ENCODE data around the gene CCDC150.

GRCh38 chr2:196725882-196726281 is 86.4 kb downstream of the CCDC150 start:
- TF ChIP-seq POLR2A (IDR thresholded peaks at IDR 0.05; ENCODE audit: control extremely low read depth in 1 of 2, low read depth in 2 of 2, low read length in 2 of 2) (no peak), SIN3A (conservative IDR thresholded peaks at IDR 0.05 in 1 of 2, IDR thresholded peaks at IDR 0.05 in 1 of 2; ENCODE audit: low read depth in 1 of 2, low read length in 2 of 2) (no peak), EP300 (IDR thresholded peaks at IDR 0.05; ENCODE audit: borderline replicate concordance in 1 of 2, low read depth in 2 of 2, low read length in 2 of 2) (no peak)
- TF ChIP-seq, protein P1, sequence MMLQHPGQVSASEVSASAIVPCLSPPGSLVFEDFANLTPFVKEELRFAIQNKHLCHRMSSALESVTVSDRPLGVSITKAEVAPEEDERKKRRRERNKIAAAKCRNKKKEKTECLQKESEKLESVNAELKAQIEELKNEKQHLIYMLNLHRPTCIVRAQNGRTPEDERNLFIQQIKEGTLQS (IDR thresholded peaks at IDR 0.05; ENCODE audit: insufficient read depth, low read depth, low read length), result no peak
- TF ChIP-seq, protein P2, sequence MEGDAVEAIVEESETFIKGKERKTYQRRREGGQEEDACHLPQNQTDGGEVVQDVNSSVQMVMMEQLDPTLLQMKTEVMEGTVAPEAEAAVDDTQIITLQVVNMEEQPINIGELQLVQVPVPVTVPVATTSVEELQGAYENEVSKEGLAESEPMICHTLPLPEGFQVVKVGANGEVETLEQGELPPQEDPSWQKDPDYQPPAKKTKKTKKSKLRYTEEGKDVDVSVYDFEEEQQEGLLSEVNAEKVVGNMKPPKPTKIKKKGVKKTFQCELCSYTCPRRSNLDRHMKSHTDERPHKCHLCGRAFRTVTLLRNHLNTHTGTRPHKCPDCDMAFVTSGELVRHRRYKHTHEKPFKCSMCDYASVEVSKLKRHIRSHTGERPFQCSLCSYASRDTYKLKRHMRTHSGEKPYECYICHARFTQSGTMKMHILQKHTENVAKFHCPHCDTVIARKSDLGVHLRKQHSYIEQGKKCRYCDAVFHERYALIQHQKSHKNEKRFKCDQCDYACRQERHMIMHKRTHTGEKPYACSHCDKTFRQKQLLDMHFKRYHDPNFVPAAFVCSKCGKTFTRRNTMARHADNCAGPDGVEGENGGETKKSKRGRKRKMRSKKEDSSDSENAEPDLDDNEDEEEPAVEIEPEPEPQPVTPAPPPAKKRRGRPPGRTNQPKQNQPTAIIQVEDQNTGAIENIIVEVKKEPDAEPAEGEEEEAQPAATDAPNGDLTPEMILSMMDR (IDR thresholded peaks at IDR 0.05; ENCODE audit: control extremely low read depth in 1 of 3, insufficient read depth in 1 of 3, low read depth in 1 of 3, low read length in 3 of 3), result no peak
